Endometrial microvascular endothelial cells (primary cell): ENCODE data around the gene NKAIN2. TPM values are rescaled to one million over a fixed set of nuclear protein-coding genes. Genes with fewer than 3 reads are reported as not detected.
"Not testable (repeated sequence)": the region's sequence is repeated elsewhere in the genome, so short reads cannot be mapped to it uniquely, and the experiment has no call there.

Experiments
- in situ Hi-C: cut with HindIII; loops from 2 replicates; pipeline ENCODE4 v1.10.0; 2017; ENCODE audit warnings: low sequenced_read_pairs, low pct_unique_long_range_greater_than_20kb; ENCODE audit errors: inconsistent ontology term
- total RNA-seq: library from RNA; depleted of rRNA; stranded (reverse); fragments of >200 nt; gene quantifications from one replicate; pipeline ENCODE4 v1.2.3, GENCODE V29; 2015; ENCODE audit errors: inconsistent ontology term

The NKAIN2 gene
- total RNA-seq, 1 donor from 2014 or later: not detected

DNA sequence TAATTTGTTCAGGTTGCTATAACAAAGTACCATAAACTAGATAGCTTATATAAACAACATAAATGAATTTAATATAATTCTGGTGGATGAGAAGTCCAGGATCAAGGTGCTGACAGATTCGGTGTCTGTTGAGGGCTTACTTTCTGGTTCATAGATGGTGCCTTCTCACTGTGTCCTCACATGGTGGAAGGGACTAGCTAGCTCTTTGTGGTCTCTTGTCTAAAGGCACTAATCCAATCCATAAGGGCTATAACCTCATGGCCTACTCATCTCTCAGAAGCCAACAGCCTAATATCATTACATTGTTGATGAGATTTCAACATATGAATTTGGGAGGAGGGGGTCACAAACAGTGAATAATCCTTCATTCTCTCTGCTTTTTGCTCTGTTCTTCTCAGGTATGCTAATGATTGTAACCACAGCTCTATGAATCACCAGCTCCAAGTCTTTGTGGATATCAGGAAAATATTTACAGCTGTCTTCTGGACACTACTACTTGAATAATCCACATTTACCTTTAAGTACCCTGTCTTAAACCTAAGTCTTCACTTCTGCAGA is 122.3 kb downstream of the NKAIN2 start:
- in situ Hi-C loops: no loop called here

DNA sequence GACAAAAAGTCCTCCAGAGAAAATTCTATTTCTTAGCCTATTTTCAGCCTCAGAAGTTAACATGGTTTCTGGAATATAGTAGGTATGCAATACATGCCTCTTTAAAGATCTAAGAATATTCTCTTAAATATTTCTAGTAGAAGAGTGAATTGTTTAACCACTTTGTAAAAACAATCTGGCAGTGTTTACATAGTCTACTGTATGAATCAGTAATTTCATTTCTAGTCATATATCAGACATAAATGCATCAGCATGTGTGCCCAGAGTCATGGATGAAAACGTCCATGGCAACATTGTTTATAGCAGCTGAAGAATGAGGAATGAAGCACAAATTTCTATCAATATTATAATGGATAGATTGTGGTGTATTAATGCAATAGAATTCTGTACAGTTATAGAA is 124.9 kb downstream of the NKAIN2 start:
- in situ Hi-C loops: no loop called here

DNA sequence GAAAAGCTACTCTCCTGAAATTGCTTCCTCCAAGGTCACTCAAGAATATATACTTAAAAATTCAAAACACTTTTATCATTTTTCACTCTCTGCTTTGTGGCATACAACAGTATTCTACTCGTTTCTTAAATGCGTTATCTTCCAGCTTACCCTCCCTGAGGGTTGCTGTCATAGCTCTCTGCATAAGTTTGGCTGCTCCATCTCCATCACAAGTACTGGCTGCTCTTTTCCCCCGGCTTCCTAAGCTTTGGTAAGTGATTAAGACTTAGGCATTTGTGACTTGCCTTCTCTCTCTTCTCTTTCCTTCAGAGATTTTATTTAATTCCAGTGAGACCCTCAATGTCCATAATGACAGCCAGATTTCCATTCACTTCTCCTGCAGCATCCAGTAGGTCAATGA is 128.3 kb downstream of the NKAIN2 start:
- in situ Hi-C loops: no loop called here

DNA sequence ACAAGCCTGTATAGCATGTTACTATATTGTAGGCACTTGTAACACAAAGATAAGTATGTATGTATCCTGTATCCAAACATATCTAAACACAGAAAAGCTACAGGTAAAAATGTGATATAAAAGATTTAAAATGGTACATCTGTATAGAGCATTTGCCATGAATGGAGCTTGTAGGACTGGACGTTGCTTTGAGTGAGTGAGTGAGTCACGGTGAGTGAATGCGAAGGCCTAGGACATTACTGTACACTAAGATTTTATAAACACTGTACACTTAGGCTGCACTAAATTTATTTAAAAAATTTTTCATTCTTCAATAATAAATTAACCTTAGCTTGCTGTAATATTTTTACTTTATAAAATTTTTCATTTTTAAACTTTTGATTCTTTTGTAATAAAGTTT is 136.9 kb downstream of the NKAIN2 start:
- in situ Hi-C loops: no loop called here

DNA sequence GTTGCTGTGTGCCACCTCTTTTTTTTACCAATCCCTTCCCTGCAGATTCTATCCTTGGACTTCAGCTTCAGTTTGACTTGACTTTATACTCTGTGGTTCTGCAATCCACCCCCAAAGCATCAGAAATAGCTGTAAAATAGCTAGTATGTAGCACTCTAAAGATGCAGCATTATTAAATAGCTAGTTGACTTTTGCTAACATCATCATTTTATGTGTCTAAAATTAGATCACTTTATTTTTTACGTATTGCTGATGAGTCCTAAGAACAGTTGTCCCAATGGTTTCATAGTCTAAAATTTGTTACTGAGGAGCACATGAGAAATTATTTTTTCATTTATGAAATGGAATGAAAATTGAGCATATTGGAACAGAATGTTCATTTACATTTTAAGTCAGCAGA is 138.2 kb downstream of the NKAIN2 start:
- in situ Hi-C loops: no loop called here

DNA sequence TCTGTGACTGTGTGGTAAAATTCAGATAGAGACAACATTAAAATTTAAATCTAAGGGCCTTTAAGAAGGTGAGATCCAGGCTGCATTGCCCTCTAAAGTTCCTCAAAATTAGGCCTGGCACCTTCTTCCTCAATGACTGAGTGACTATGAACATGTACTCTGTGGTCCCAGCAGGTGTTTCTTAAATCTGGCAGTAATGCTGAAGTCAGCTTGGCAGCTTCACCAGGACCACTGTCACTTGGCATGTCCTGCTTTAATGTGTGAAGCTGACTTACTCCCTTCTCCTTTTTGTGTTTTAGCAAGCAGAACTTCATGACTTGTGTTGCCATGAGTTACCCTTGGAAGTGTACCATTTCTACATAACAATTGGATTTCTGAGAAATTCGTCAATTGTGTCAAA is 141.7 kb downstream of the NKAIN2 start:
- in situ Hi-C loops: no loop called here

DNA sequence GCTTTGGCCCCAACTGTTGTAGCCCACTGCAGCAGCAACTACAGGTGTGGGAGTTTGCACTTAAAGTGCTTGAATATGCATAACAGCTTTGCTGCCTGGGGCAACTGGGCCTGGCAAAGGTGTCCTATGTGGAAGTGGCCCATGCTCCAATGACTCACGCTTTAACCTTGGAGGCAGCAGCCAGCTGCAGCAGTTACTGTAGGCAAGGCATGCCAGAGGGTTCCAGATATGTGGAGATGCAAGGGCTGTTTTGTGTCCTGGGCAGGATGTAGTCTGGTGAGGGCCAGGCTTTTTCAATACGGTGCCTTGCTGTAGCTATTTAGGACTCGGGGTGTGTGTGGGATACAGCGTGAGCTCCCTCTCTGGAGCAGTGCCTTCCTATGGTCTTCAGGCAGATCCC is 150.3 kb downstream of the NKAIN2 start:
- in situ Hi-C loops: no loop called here

DNA sequence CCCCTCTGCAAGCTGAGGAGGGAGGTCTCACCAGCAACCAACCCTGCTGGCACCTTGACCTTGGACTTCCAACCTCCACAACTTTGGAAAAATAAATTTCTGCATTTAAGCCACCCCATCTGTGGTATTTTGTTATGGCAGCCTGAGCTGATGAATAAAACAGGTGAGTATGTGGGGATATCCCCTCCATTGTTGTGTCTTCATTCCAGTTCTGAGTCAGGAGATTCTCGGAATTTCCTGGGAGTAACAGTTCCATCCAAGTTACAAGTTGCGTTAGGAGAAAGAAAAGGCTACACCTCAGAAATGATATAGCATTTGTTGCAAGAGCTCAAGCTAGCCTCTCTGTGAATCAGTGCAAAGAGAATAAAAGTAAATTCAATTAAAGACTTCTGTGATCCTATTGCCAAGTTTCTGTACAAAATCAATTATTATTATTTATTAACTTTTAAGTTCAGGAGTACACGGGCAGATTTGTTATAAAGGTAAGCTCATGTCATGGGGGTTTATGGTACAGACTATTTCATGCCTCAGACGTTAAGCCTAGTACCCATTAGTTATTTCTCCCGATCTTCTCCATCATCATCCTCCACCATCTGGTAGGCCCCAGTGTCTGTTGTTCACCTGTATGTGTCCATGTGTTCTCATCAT is 153.0 kb downstream of the NKAIN2 start:
- in situ Hi-C loops: no loop called here

DNA sequence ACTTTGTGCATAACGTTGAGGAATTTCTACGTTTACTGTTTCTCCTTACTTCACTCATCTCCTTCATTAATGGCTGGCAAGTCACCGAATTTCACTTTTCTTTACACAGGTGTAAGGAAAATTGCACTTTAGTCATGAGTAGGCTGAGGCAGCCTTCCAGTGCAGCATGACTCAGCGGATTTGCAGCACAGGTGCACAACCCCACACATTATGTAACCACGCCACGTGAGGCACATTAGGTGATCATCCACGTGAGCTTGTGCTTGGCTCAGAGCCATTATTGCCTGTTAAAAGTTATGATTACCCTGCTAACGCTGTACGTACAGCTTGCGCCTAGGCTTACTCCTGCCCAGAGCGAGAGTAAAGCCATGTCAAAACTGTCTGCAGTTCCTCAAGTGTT is 158.8 kb downstream of the NKAIN2 start:
- in situ Hi-C loops: no loop called here

DNA sequence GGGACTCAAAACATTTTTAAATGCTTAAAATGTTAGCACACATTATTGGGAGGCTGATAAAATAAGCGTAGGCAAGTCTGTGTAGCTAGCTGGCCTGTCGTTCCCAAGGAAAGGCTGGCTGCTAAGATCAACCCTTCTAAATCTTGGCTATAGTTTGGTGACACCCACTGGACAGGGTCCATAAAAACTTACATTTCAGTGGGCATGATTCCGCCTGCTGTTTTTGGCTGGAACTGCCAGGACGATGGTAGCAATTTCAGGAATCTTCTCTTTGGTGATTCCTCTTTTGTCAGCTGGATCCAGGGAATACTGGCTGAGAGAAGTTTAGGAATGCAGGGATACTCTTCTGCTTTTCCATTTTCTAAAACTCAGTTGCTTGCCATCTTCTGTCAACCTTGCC is 162.2 kb downstream of the NKAIN2 start:
- in situ Hi-C loops: no loop called here

DNA sequence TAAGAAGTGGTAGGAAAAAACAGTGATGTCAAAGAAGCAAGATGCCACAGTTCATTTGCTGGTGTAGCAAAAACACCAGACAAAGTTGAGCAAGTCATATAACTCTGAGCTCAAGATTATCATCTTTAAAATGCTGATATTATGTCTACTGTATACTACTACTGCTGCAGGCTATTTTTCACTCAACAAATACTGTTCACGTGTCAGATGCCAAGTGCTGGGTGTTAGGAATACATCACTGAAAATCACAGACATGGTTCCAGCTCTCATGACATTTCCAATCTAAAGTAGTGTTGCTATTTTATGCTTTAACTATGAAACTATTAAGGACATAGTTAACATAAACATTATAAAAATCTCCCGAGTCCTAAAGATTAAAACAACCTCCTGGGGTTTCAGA is 163.0 kb downstream of the NKAIN2 start:
- in situ Hi-C loops: no loop called here

DNA sequence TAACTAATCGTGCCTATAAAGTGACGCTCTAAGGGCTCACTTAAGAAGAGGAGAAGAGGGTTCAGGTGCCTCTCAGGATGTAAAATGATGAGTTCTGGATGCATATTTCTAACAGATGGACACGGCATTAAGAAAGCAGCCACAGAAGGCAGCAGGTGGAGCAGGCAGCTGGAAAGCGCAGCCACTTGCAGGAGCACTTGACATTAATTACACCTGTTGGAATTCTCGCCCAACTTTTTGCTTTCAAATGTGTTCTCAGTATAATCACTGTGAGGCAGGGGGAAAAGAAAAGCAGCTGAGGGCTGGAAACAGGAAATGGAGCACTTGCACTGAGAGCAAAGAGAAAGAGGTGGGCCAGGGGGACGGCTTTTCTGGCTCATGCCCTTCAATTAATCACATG is 164.2 kb downstream of the NKAIN2 start:
- in situ Hi-C loops: no loop called here

DNA sequence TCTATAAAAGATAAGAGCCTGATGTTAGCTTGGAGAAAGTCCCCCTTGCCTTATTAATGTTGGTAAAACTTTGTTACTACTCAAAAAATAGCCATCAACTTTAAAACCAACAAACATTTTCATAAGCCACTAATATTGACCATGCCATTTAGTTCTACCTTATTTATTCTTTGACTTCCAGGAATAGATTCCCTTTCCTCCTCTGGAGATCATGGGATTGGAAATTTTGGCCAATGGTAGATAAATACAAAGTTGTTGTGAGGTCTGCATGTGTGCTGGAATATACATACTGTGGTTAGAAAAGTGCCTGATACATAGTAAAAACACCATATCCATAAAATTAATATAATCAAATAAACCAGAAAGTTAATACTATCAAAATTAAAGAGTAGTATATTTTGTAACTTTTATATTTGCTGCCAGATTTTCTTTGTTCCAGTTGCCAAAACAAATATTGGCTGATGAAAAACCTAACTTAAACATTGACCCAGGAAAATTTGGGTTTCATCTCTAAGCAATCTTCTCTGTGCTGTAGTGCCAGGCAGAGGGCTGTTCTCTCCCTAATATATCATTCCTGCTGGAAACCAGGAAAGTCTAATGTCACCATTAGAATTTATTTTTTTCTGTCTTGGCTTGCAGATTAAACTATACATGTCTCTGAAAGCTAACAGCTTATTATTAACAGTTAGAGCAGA is 169.1 kb downstream of the NKAIN2 start:
- in situ Hi-C loops: no loop called here

DNA sequence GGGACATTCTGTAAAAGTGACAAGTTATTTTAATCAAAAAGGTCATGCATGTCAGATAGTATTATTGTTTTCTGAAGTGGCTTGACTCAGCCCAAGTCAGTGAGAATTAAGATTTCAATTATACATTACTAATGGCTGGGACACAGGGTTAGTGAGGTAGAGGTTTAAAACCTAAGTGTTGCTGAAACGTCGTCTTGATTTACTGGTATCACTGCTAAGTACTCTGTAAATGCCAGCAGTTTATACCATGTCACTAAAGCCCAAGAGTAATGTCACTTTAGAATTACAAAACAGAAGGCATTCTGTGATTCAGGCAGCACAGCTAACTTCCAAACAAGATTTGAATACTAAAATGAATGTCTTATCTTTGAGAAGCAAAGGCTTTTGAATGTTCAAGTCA is 176.6 kb downstream of the NKAIN2 start:
- in situ Hi-C loops: no loop called here

DNA sequence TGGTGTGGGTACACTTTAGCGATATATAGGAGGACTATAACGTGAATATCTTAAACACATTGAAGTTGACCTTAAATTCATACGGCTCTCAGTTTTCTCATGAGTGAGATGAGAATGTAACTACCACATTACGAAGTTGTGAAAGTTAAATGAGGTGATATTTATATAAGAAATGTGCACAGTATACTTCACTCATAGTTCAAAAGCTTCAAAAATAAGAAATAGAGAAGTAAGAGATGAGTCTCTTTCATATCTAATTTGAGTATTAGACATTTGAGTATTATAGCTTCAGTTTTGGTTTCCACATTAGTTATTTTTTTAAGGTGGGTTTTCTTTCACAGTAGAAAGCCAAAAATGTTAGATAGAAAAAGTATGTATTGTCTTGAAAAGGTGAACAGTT is 183.3 kb downstream of the NKAIN2 start:
- in situ Hi-C loops: no loop called here

DNA sequence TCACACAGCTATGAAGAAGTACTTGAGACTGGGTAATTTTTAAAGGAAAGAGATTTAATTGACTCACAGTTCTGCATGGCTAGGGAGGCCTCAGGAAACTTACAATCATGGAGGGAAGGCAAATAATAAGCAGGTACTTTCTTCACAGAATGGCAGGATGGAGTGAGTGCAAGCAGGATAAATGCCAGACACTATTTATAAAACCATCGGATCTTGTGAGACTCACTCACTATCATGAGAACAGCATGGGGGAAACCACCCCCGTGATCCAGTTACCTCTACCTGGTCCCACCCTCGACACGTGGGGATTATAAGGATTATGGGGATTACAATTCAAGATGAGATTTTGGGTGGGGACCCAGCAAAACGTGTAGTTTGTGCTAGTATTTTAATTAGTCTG is 186.3 kb downstream of the NKAIN2 start:
- in situ Hi-C loops: not testable (repeated sequence)

DNA sequence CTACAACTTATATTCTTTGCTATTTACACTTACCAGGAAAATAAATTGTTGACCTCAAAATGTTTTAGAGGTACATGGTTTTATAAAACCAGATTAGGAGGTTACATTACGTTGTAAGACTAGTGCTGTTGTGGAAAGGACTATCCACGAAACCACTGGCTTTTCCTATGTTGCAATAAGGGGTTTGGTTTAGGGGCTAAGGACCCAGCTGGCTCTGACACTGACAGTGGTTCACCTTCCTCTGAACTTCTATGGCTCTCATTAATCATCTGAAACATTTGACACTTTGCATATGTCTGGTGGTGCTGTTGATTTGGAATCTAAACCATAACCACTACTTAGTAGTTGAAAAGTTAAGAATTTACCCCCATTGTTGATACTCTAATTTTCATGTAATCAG is 186.7 kb downstream of the NKAIN2 start:
- in situ Hi-C loops: no loop called here

DNA sequence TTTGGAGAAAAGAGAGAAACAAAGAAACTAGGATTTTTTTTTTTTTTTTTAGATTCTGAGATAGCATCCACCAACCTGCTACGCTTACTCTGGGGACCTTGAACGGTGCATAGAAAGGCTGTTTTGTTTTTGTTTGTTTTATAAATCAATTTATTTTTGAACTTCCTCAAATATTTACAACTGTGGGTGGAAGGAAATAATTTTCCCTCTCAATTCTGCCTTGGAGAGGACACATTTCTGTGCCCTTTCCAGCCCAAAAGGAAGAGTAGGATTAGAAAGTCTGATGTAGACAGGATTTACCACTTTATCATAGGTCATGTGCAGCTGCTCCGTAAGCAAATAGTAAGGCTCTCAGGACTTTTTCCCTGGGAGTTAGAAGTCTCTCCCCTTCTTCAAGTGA is 190.5 kb downstream of the NKAIN2 start:
- in situ Hi-C loops: no loop called here

DNA sequence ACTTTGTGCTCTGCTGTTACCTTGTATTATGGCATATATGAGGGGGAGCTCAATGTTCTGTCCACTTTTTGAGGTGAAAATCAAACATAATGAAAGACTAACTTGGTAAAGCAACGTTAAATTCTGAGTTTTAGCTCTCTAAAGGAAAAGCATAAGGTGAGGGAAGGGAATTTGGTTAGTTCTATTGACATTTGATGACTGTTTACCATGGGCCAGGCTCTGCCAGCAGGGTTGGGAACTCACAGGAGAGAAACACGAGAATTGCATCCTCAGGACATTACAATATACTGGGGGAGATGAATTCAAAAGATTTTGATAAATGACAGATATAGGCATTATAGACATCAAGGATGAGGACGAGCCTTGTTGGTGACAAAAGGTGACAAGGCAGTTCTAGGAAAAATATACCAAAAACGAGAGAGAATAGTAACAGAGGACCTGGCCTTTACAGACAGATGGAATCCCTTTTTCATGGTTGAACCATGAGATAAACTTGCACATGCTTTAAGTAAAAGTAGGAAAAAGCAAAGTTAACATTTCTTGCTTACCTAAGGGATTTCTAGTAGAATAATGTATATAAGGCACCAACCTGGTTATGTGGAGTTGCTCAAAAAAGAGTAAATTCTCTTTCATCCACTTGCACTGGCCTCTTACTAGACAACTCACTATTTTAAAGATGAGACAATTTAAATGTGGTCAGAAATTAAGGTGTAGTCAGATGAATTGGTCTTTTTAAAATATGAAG is 191.4 kb downstream of the NKAIN2 start:
- in situ Hi-C loops: no loop called here

DNA sequence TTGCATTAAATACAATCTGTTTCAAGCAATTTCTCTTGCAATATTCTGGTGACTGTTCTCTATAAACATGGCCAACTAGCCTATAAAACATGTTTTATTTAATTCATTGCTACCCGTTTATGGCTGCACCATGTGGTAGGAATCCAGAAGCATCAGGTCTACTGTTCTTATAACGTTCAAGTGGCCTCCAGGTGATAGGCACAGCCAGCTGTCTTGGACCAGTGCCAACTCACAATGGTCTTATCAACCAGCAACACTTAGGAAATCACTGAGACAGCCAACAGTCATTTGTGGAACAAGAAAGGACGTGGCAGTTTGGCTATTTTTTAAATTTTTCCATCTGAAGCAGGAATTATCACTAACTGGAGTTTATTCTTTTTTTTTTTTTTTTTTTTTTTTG is 193.6 kb downstream of the NKAIN2 start:
- in situ Hi-C loops: no loop called here
